GM12873 (cell line): ENCODE measurements around the gene SEC16A.

Experiments
- TF ChIP-seq, protein P1 (sequence below): IDR thresholded peaks from 2 replicates; pipeline ENCODE4 v1.5.1; 2012; ENCODE audit warnings: low read depth, mild to moderate bottlenecking, moderate library complexity, low read length, control low read depth; ENCODE audit not compliant: insufficient read depth; ENCODE audit errors: missing control alignments

SEC16A gene

DNA sequence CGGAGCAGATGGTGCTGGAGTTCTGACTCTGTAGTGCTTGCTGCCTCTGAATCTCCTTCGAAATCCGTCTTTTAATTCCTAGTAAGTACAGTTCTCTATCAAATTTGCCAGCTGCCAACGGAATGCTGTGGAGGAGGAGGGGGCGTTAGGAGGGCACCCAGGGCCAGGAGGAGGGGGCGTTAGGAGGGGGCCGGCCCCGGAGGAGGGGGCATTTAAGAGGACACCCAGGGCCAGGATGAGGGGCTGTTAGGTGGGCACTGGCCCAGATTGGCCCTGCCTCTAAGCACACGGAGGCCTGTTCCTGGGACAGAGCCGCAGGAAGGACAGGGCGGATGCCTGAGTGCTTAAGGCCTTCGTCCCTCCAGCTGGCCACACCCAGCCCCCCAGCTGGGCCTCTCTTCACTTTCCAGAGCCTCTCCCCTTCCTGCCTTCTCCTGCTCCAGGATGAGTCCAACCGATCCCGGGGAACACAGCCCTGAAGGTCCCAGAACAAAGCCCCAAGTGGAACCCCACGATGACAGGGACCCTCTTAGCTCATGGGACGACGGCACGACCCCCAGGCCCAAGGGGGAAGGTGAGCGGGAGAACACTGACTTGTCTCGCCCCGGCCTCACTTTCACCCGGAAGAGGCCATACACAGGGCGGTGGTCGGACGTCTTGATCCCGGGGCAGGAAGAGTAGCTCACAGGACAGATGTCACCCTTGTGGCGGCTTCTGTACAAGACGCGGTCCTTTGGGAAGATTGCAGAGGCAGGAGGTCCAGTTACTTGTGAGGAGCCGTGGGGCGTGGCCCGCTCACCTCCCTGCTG is 53.0 kb downstream of the SEC16A start:
- TF ChIP-seq, protein P1, sequence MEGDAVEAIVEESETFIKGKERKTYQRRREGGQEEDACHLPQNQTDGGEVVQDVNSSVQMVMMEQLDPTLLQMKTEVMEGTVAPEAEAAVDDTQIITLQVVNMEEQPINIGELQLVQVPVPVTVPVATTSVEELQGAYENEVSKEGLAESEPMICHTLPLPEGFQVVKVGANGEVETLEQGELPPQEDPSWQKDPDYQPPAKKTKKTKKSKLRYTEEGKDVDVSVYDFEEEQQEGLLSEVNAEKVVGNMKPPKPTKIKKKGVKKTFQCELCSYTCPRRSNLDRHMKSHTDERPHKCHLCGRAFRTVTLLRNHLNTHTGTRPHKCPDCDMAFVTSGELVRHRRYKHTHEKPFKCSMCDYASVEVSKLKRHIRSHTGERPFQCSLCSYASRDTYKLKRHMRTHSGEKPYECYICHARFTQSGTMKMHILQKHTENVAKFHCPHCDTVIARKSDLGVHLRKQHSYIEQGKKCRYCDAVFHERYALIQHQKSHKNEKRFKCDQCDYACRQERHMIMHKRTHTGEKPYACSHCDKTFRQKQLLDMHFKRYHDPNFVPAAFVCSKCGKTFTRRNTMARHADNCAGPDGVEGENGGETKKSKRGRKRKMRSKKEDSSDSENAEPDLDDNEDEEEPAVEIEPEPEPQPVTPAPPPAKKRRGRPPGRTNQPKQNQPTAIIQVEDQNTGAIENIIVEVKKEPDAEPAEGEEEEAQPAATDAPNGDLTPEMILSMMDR, result no peak

DNA sequence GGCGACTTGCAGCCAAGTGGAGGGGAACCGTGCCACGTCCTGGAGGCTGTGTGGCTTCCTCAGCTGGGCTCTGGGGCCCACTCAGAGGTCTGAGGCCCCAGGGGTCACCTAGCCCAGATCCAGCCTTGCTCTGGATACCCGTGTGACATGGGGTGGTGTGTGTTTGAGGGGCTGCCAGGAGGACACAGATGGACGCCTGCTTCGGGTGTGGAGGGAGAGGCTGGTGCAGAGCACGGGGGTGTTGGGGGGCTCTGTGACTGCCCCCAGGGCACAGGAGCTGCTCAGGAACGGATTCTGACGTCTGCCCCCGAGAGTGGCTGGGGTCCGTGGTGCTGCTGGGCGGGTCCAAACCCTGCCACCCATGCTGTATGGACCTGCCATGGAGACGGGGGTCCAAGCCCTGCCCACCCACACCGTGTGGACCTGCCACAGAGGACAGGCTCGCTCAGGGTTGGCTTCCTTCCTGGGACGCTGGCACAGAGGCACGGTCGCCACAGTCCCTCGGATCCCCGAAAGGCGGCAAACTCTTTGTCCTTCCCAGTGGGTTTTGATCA is 53.7 kb downstream of the SEC16A start:
- TF ChIP-seq, protein P1, result no peak

DNA sequence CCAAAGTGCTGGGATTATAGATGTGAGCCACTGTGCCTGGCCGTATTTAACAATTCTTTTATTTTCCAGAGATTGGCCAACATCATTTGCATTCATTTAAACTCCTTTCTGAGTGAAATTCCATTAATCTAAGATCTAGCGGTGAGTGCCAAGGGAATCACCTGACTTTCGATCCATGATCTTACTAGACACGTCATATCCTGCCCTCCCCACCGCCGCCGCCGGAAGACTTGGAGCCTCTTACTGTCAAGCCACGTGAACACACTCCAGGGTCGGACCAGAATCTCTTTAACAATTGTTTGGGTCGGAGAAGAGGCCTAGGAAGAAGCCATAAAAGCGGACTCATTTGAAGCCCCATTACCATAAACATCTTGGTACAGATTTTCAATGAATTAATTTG is 56.1 kb downstream of the SEC16A start:
- TF ChIP-seq, protein P1, result no peak

DNA sequence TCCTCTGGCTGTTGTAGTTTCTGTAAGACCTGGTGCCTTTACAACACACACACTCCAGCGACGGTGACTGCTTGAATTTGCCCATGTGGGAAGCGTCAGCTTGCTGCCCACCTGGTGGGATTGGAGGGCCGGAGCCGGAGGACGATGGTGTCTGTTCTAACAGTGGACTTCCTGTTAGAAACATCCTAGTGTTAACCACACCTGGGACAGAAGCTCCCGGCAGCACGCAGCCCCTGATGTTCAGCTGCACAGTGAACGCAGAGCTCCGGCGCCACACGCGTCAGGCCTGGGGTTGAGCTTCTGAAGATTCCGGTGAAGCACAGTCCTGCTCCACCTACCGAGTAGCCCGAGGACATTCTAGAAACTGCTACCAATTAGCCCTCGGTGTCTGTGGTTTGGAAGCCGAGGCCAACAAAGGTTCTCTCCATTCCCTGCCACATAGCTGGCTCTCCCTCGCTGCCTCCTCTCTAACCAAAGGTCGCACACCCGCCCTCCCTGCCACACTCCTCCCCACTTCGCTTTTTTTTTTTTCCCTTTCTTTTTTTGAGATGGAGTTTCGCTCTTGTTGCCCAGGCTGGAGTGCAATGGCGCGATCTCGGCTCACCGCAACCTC is 58.0 kb downstream of the SEC16A start:
- TF ChIP-seq, protein P1, result no peak

DNA sequence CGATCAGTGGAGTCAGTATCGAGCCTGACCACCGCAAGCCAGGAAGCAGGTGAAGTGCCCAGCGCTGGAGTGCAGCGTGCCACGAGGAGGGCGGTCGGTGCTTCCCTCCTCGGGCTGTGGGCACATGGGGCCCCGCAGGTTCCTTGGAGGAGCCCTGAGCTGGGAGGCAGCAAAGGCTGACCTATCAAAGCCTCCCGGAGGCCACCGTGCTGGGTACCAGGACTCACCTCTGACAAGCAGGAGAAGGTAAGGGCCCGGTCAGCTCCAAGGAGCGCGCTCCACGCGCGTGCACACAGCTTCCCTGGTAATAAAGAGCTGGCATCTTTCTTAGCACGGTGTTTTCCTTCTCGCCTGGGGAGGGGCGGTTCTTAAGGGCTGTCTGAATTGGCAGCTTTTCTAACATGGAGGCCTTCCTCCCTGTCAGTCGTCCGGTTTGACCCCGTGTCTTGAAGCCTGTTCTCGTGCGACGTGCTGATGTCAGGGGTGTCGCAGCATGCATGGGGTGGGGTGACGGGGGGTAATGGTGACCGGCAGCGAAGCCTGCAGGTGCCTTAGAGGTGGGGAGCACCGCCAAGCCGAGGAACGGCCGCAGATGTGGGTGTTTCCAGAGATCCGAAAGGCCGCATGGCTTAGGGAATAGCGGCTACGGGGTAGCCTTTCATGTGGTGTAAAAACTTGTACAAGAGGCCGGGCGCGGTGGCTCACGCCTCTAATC is 59.3 kb downstream of the SEC16A start:
- TF ChIP-seq, protein P1, result no peak

DNA sequence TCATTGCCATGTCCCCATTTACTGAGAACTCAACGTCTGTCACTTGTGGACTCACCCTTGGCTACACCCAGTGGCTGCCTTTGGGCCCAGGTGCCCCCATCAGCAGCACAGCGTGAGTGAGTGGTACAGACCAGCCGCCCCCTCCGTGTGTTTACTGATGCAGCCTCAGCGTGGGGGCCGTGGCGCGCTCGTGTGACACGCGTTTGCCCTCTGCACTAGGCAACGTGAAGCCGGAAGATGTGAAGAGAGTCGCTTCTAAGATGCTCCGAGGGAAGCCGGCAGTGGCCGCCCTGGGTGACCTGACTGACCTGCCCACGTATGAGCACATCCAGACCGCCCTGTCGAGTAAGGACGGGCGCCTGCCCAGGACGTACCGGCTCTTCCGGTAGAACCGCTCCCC is 60.0 kb downstream of the SEC16A start:
- TF ChIP-seq, protein P1, result no peak

DNA sequence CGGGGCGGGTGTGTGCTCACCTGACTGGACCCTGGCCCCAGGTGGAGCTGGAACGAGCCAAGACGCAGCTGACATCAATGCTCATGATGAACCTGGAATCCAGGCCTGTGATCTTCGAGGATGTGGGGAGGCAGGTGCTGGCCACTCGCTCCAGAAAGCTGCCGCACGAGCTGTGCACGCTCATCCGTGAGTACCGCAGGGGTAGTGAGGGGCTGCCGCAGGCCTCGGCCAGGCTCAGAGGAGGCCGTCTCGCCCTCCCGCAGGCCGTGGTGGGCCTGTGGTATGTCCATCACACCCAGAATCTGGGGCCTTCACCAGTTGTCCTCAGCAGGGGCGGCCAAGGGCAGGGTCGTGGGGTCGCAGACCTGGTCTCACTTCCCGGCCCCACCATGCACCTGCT is 61.0 kb downstream of the SEC16A start:
- TF ChIP-seq, protein P1, result no peak
